Activated CD4-positive, CD25-positive, alpha-beta regulatory T cell (primary cell): Measurements from ENCODE around the gene B3GALT5.
"Not testable (repeated sequence)": the region's sequence is repeated elsewhere in the genome, so short reads cannot be mapped to it uniquely, and the experiment has no call there.

Experiments used
- DNase-seq, 4 experiments: peaks; one replicate each; lab custom pipeline; 2025; lab: John Stamatoyannopoulos, UW

The B3GALT5 gene

DNA sequence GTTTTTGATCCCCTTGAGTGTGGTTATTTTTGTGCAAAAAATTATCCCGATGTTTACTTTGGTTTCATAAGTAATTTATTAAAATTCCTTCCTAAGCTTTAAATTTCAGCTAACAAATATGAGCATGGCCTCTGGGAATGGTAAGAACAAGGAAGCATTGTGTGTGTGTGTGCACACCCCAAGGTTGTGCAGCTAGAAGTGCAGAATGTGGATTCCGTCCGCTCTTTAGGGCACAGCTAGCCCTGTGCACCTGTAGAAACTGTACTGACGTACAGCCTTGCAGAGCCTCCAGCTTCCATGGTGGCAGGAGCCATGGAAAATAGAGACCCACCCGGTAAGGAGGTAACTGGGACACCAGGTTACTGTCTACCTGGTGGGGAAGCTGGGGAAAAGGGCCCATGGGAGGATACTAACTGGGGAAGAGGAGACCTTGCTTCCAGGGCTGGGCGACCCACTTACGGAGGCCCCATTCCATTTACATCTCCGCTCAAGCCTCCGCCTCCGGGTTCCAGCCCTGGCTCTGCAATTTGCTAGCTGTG lies 54.7 kb downstream of the B3GALT5 start:
- no peak for DNase-seq

DNA sequence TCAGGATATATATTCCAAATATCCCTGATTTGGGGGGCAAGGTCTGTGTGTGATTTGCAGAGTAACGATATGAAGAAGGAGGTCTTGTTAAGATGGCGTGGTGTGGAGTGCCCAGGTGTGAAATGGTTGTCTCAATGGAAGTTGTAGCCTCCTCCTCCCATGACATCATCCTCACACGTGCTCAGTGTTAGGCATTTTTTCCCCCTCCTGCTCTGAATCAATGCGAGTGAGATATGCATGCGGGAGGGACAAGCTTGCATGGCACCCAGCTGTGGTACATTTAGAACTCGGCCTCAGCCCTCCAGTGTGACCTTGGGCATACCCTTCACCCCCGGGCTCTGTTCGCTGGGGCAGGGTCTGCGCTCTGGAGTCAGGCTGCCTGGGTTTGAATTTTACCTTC lies 55.6 kb downstream of the B3GALT5 start:
- no peak for DNase-seq

DNA sequence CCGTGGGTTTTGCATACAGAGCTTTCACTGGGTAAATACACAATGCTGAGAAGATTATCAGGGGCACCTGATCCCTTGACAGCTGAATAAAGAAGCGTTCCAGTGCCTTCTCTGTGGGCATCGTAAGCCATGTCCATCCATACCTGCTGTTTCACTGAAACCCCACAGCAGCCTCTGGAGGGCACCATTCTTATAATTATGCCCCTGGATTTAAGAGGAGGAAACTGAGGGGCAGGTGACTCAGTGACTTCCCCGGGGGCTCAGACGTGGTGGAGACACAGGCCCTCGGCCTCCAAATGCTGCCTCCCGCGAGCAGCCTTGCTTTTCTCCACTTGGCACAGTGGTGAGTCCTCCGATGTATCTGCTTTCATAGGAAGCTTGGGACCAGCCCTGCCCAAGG lies 56.7 kb downstream of the B3GALT5 start:
- no peak for DNase-seq

DNA sequence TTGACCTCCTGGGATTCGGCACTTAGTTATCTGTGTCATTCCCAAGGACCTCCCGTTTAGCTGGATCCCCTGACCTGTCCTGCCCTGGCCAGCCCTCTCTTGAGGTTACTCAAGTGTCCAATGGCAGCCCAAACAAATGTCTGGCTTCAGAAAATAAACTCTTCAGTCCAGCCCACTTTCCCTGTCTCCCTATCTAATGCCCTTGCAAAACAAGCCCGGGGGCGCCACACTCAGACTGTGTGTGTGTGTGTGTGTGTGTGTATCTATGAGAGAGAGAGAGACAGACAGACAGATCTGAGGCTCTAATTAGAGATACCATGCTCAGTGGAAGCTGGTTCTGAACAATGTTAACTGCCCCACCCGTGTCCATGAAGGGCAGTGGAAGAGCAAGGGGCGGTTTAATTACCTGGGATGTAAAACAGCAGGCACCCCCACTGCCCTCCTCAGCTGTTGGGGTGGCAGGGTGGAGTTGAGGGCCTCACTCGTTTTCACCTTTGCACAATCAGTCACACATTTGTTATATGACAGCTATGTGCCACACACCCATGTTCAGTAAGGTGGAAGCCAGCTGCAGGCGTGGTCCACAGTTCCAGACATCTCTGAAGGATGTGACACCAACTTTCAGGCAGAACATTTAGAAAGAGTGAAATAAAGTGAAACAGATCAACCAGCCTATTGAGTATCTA lies 57.4 kb downstream of the B3GALT5 start:
- no peak for DNase-seq

DNA sequence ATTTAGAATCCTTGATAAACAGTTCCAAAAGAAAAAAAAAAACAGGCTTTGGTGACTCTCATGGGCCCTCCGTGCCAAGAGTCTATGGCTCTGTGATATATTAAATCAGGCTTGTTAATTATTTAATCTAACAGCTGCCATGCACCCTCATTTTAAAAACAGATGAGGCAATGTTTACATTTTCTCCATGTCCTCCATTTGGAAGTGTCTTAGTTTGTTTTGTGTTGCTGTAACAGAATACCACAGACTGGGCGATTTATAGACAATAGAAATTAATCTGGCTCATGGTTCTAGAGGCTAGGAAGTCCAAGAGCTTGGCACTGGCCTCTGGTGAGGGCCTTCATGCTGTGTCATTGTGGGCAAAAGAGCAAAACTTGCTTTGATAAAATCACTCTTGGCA lies 58.0 kb downstream of the B3GALT5 start:
- no peak for DNase-seq

DNA sequence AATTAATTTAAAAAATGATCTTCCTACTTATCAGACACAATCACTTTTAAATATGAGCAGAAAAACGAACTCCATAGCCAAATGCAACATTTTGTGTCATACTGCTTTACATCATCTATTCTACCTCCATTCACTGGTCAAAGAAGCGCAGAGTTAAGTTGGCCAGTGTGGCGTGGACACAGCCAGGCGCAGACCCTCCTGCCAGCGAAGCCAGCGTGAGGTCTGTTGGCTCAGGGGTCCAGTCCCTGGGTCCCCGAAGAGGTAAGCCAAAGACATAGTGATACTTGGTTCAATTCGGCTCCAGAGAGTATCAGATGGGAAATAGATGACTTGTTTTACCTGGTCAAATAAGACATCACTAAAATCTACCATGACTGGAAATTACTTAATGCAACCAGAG lies 59.2 kb downstream of the B3GALT5 start:
- no peak for DNase-seq

DNA sequence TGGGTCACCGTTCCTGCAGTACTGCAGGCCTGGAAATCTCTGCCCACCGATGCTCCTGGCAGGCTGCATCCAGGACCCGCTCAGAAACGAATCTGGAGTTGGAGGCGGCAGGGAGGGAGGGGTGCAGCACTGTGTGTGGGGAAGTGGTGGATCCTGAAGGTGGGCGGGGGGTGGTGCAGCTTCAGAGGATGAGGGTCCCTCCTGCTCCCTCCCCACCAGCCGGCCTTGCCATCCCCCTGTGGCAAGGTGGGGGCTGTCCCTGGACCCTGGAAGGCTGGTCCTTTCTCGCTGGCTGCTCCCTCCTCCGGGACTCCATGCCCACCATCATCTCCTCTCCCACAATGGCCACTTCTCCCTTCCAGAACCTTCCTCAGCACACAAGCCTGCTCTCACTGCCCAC lies 60.4 kb downstream of the B3GALT5 start:
- no peak for DNase-seq

DNA sequence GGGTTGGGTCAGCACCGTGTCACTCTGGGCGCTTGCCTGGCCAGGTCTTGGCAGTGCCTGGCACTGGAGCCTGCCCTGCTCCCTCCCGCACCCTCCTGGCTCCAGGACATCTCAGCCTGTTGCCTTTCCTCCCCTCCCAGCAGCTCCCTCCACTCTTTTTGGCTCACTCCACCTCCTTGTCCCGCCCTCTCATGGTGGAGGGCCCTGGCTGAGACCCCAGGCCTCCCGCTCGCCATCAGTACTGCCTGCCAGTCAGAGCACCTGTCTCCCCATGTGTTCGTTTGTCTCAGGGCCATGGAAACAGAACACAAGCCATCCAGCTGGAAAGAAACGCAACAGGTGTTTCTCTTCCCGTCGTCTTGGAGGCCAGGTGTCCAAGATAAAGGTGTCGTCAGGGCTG lies 61.0 kb downstream of the B3GALT5 start:
- DNase-seq = no peak

DNA sequence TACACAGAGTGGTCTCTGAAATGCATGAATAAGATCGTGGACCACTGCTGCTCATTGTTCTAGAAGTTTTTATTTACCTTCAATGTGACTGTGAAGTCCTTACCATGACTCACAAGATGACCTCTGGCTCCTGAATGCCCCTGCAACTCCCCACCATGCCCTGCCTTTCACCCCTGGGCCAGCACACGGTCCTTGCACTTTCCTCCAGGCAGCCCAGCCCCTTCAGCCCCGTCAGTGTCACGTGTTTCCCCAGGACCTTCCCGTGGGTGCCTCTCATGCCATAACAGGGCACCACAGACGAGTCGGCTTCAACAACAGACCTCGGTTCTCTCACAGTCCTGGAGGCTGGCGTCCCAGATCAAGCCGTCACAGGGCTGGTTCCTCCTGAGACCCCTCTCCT lies 62.1 kb downstream of the B3GALT5 start:
- DNase-seq = no peak

DNA sequence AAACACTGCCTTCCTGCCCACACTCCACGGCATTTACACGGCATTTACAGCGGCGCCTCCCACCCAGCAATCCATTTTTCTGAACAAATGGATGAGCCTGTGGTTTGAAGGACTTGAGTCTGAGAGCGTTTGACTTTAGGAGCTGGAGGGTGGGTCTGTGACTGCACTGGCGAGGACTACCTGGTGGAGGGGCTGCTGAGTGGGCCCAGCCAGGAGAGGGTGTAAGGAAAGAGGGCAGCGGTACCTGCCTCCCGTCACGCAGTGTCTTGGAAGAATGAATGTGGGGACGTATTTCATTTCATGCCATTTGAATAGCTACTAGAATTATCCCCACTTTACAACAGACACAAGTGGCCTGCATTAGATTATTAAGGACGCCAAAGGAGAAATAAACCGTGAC lies 62.9 kb downstream of the B3GALT5 start:
- DNase-seq = no peak

DNA sequence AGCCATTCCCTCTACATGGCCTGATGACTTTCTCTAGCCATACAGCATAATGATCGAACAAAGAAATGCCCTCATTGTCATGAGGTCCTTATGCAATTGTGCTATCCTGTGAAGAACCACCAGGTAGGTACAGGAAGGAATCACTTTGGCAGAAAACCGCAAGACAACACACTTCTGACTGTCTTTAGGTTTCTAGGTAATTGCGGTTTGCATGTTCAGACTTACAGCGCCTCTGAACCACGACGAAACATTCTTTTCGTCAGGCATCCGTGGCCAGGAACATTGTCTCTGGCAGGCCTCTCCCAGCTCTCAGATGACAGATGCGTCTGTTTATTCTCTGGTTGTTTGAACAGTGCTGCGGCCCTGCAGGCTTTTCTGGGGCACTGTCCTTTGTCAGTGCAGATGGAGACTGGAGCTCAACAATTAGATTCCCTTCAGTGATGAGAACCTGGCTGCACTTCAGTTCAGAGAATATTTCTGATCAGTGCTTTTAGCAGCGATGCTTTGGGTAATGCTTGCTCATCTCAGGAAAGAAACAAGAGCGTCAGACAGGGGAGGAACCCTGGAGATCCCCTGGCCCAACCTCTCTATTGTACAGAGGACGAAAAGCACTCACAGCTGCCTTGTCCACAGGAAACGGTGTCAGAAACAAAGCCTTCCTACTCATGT lies 63.4 kb downstream of the B3GALT5 start:
- DNase-seq = no peak

DNA sequence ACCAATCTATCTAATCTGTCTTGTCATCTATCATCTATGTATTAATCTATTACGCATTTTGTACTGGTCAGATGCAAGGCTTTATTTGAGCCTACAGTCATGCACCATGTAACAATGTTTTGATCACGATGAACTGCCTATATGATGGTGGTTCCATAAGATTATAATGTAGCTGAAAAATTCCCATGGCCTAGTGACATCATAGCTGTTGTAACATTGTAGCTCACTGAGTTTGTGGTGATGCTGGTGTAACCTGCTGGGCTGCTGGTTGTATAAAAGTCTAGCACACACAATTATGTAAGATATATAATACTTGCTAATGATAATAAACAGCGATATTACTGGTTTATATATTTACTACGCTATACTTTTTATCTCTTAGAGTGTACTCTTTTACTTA lies 67.5 kb downstream of the B3GALT5 start:
- DNase-seq = no peak

DNA sequence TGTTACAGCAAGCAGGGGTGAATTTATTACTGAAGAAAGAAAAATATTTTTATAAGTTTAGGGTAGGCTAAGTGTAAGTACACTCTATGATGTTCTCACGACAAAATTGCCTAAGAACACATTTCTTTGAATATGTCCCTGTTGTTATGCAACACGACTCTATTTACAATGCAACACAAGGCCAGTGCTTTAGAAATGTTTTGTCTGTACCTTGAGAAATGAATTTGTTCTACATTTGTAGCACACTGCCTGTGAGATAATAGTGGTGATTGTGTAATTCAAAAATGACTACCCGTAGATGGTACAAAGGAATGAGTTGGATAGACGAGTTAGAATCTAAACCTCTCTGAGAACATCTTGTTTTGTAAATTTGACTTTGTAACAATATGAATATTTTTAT lies 68.5 kb downstream of the B3GALT5 start:
- DNase-seq = no peak

DNA sequence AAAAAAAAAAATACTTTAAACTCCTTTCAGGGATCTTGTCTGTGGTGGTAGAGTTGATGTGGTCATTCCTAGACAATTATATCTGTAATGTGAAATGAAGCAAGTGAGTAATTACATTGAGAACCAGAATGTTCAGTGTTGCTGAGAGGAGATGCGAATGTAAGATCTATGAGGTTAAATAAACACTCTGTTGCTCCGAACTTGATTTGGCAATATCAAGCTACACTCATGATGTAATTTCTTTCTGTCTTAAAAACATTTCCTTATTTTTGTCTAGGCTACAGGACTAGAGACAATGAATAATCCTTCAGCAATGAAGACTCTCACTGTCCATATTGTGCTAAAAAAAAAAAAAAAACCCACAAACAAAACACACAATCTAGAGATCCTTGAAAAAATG lies 69.1 kb downstream of the B3GALT5 start:
- DNase-seq = no peak

DNA sequence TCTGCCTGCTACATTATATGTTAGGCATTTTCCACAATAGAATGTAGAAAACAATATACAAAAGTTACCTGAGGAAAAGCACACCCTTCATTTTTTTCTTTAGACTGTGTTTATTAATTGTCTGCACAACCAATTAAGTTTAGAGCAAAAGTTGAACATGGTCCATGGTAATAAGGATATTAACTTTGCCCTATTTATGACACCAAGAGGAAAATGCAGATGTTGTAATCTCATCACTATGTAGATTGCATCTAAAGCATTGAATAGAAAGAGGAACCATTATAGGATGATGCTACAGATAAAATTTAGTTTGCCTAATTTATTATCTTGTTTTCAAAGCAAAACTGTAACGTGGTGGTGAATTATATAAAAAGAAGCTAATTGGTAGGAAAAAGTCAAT lies 72.5 kb downstream of the B3GALT5 start:
- no peak for DNase-seq

DNA sequence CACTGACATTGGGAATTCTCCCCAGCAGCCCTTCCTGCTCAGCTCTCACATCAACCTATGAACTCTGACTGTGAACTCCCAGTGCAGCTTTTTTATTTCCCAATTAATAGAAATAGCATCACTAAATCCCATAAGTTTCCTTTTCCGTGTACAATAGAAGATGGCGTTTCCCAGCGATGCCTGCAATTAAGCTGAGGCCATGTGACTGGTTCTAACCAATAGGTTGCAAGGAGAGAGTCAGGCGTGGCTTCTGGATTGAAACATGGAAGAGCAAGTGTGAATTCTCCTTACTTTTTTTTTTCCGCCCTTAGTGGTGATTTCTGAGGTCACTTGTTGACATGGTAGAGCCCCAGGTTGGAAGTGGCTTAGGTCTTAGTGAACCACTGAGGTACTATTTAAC lies 73.3 kb downstream of the B3GALT5 start:
- no peak for DNase-seq

DNA sequence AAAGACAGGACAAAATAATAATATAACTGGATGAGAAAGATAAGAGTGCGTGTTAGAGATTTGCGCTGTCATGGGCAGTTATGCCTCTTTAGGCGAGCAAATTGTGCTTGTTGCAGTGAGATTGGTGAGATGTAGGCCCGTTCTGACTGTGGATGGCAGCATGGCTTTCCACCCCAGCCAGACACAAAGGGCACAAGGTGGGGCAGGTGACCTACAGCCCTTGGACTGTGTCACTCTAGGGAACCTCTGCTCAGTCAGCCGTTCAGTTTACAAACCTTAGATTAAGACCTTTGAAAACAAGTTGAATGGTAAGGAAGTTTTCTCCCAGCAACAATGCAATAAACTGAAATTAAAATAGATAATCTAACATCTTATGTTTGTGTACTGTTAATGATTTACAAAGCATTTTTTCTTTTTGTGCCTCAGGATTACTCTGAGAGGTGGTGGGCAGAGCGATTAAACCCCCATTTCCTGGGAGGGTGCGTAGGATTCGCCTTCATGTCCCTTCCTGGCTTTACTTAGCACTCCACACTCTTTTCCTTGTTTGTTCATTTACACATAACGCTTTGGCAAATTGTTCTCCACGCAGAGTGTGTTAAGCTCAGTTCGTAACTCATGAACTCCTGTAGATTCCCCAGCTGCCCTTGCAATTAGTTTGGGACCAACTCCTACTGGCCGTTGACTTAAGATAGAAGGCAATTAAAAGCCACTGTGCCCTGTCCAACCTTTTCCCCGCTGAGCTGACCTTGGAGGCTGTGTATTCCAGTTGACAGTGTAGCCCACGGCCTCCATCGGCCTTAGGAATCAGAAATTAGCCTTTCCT lies 74.1 kb downstream of the B3GALT5 start:
- no peak for DNase-seq

DNA sequence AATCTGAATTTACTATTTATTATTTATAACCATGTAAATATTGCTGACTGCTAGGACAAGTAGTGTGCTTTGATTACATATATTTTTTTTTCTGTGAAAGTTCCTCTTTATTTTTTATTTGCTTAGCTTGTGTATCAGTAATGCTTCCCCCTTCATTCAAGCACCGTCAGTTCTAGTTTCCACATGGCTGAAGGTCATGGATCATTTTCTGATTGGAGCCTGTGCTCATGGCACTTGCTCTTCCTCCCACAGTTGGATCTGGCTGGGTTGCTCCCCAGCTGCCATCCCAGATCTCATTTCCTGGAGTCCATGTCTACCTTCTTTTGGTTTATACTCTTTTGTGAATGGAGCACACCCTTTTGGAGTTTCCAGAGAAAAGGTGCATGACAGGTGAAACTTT lies 75.3 kb downstream of the B3GALT5 start:
- no peak for DNase-seq

DNA sequence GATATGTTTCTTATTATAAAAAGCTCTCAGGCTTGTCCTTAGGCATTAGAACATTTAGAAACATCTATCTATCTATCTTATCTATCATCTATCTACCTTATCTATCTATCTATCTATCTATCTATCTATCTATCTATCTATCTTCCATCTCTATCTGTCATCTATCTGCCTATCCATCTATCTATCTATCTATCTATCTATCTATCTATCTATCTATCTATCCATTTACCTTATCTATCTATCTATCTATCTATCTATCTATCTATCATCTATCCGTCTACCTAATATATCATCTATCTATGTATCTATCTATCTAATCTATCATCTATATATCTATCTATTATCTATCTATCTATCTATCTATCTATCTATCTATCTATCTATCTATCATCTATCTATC lies 77.1 kb downstream of the B3GALT5 start:
- not testable (repeated sequence) for DNase-seq

DNA sequence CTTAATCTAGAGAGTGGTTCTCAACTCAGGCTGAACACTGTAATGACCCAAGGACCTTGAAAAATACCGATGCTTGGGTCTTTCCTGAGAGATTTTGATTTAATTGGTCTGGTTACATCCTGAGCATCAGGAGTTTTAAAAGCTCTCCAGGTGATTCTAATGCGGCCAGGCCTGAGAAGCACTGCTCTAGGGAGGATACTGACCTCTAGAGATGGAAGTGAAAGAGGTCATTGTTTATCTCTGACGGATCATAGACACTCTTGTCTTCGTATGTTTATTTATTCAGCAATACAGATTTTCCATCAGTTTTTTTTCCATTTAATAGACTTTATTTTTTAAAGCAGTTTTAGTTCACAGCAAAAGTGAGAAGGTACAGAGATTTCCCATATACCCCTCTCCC lies 77.7 kb downstream of the B3GALT5 start:
- DNase-seq = no peak

DNA sequence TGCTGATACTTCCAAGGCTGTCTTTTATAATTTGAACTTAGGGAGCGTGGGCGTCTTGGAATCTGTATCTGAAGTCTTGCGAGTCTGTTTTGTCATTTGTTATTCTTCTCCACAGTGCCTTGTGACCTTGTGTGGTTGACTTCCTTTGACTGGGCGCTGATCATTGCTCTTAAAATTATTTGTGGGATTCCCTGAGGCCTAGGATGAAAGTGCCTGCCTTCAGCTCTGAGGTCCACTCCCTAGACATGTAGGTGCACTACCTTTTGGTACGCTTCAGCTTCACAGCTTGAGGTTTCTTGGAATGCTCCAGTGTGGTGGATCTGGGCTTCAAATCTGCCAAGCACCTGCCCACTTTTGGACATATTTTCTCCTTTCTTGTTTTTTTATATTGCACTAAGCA lies 82.0 kb downstream of the B3GALT5 start:
- DNase-seq = no peak

DNA sequence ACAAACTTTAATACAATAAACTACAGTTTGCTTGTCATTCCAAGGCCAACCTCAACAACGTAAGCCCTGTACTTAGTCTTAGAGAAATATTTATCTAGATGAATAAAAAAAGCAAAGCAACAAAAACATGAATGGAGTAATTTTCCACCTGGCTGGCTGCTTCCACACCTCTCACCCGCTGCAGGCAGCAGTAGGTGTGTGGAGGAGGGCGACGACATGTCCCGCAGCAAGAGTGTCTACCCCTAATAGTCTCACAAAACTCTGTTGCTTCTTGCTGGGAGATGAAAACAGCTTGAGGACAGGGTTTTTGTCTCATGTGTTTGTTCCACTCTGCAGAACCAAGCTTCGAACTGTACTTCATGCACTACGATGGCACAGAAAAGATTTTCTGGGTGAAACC lies 83.5 kb downstream of the B3GALT5 start:
- DNase-seq = no peak

DNA sequence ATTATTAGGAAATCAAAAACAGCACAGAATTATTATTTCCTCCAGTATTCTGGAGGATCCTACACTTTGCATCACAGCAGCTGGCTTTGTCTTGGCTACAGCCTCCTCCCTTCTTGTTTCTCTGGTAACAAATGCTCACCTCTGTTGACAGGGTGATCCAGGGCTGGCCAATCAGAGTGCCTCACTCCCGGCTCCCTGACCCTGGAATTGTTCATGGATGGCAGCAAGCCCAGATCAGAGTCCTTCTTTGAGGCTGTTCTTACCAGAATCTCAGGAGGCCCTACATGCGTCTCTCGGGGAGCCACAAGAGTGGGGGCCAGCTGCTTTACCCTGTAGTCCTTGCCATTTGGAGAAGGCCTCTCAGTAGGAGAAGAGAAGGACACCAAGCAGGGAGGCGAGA lies 83.9 kb downstream of the B3GALT5 start:
- DNase-seq = no peak
